NCI-H82 treated with DMSO at 0.1 percent for 48 hours (cell line): ENCODE data around the gene ADRB1.

Experiments used
- DNase-seq: peaks from one replicate; lab custom pipeline; 2025; ENCODE audit not compliant: unreplicated experiment; lab: John Stamatoyannopoulos, UW

ADRB1 gene

GRCh38 chr10:114043532-114044246 is at the start of gene ADRB1:
Gene ADRB1, plus strand, starts transcription at chr10:114043866. Its CDS starts 267 bp downstream, at chr10:114044133.
- DNase-seq: no peak

GRCh38 chr10:113995201-113995600 is 48.5 kb upstream of the ADRB1 start:
- DNase-seq: no peak

DNA sequence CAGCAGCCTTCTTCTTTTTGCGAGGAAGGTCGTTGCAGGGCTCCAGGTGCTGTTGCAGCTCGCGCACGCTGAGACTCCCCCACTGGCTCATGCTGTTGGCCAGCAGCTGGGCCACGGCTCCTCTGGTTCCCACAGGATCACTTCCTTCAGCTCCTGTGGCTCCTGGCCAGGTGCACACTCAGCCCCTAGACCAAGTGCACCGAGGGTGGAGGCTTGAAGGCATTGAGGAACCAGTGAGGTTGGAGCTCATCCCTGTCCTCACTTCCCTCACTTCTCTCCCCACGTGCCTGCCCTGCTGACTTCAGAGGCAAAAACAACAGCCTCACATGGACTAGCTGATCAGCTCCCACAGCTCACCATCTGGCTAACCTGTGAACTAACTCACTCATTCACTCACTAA is 46.2 kb upstream of the ADRB1 start:
- DNase-seq: no peak

DNA sequence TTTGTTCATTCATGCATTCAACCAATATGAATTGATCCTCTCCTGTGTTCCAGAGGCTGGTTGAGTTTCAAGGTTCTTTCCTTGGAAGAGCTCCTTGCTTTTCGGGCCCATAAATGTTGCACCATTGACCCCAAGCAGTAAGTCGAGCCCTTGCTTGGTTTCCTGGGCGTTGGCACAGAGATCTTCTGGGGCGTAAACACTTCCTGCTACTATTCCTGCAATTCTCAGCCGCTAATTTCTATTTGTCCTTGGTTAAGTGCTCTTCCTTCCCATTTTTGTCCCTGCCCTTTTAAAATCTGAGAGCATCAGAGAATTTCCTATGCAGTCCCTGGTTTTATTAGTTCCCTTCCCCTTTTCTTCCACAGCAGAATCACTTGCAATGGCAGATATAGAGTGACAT is 44.1 kb upstream of the ADRB1 start:
- DNase-seq: no peak

GRCh38 chr10:114000457-114001010 is 43.1 kb upstream of the ADRB1 start:
- no peak for DNase-seq

- no peak for DNase-seq
Observed at GRCh38 chr10:114002422-114002821, 41.2 kb upstream of the ADRB1 start.

GRCh38 chr10:114003161-114003941 is 40.3 kb upstream of the ADRB1 start:
- no peak for DNase-seq

DNA sequence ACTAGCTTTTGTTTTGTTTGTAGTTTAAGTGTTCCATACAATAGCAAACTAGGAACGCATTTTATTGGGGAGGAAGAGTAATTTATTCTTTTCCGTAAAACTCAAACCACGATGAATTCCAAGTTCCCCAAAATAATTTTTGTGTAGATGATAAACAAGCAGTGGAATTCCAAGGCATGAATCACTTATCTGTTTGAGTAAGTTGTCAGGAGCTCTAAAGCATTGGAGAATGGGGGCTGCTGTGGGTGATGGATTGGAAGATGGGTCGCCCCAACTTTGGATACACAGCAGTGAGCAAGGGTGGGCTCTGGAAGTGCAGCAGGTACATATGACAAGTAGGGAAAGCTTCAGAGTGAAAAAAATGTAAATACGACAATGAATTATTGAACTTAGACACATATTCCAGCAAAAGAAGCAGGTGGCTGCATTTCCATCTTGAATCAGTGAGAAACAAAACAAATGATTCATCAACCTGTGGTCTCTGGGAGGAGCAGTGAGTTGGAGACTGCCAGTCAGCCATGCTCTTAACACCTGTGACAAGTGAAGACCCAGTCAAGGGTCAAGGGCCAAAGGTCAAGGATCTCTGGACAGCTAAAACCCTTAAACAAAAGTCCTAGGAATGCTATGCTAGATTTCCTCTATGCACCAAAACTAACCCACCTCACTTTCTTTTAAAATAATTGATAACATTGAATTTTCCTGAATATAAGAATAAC is 34.2 kb upstream of the ADRB1 start:
- DNase-seq: no peak

DNA sequence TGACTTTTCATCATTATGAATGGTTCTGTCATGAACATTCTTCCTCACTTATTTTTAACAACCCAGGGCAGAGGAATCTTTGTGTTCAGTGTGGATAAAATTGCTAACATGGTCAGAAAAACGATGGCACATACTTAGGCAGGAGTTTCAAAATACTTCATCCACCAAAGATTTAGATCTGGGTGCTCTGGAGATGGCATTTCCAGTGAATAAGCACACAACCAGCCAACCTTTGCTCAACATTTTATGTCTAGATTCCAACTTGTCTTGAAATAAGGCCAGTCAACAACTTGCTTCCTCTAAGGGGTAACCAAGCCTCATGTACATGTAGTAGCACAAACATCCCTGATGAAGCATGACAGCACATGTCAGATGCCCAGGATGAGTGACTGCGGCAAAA is 33.4 kb upstream of the ADRB1 start:
- no peak for DNase-seq

- no peak for DNase-seq
Observed at GRCh38 chr10:114012650-114013049, 31.0 kb upstream of the ADRB1 start.

DNA sequence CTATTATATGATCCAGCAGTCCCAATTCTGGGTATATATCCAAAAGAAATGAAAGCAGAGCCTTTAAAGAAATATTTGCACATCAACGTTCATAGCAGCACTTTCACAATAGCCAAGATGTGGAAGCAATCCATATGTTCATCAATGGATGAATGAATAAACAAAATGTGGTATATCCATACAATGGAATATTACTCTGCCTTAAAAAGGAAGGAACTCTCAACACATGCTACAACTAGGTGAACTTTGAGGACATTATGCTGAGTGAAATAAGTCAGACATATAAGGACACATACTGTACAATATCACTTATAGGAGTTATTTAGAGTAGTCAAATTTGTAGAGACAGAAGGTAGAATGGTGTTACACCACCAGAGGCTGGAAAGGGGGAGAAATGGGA is 28.0 kb upstream of the ADRB1 start:
- DNase-seq: no peak

GRCh38 chr10:114017271-114017670 is 26.4 kb upstream of the ADRB1 start:
- DNase-seq: no peak

DNA sequence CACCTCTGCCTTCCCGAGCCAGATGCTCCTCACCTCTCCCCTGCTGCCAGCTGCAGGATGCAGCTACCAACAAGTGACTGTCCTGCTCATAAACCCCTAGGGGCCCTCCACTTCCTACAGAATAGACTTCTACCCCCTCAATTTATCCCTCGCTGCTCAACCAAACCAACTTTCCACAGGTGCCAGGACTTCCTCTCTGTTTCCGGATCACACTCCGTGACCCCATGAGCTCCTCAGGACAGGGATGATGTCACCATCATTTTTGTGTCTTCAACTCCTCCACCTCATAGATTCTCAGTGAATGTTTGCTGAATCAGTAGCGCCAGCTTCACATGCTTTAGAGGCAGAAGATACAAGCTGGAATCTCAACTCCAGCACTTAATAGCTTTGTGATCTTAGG is 25.8 kb upstream of the ADRB1 start:
- DNase-seq: no peak

GRCh38 chr10:114019226-114019625 is 24.4 kb upstream of the ADRB1 start:
- DNase-seq: no peak

DNA sequence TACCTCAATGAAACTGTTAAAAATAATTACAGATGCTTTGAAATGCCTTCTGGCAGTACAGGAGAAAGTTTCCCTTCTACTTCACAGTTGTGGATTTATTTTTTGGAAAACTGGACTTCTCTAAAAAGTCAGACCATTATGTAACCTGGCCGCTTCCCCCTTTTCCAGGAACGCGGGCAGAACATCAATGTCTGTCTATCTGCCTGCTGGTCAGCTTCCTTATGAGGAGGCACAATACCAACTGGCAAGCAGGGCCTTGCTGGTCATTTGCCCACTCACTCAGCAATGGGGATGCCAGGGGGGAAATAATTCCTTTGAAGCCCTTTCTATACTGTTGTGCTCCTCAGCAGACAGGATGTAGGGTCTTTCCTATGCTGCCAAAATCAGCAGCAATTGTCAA is 22.5 kb upstream of the ADRB1 start:
- no peak for DNase-seq

DNA sequence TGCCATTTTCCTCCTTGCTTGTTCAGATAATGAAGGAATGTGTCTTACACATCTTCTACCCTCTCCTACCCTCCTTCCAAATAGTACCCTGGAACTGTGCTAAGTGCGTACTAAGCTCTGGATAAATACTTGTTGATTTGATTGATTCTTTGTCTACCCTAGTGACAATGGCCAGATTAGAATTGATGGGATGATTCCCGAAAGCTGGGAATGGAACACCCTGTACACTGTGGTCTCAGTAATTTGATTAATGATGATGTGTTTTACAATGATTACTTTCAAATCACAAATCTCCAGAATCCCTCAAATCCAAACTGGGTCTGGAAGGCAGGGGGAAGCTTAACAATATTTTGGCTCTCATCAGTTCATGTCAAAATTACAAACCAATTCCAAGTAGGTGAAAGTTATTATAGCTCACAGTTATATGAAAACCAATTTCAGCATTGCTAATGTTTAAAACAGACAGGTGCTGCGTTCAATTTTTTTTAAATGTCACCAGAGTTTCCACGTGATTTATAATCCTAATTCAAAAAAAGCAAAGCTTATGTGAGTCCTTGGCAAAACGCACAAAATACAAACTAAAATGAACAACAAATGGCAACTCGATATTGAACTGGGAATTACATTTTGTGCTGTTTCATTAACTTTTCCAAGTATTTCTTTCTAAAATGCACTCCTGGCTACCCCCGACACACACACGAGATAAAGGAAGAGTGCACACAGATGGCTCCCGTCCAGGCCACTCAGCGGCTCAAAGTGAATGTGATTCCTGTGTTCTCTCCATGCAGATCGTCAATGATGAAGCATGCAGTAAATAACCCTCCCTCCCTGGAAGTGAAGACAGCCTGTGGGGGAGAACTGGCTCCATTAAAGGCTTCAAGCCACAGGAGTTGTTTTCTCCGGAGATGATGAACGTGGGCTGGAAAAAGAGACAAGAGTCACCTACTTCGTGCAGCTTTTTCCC is 21.7 kb upstream of the ADRB1 start:
- DNase-seq: no peak

DNA sequence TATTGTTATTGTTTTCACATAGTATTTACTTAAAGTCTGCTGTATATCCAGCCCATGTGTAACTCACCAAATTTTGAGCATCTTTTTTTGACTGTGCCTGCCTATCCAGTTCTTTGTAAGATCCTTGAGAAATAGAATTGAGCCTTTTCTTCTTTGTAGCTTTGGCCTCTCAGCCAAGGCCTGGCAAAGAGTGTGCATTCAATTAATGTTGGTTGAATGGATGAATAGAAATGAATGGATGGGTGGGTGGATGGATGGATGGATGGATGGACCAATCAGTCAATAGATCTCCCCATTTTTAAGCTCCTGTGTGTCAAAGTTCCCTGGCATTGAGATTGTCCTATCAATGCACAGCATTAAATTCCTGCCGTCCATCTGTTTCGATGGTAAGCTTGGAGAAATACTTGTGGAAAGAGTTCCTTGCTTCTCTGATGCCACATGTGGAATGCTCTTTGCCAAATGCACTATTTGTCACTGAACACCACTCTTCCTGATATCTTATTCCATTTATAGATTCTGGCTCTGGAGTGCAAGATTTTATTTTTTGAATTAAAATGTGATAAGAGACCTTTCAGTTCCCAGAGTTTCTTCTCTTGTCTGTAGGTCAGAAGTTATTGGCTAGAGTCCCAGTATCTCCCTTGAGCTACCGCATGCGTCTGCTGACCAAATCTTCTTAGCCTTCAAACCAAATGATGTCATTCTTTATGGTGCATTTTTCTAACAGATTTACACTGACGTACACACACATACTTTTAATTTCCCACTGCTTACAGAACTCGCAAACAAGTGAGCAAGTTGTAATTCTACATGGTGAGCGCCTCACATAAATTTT is 20.7 kb upstream of the ADRB1 start:
- no peak for DNase-seq

GRCh38 chr10:114024876-114025610 is 18.6 kb upstream of the ADRB1 start:
- no peak for DNase-seq

- DNase-seq: no peak
Observed at GRCh38 chr10:114025611-114026130, 18.0 kb upstream of the ADRB1 start.
